H9 (cell line): ENCODE results near the gene H6PD. TPM values are rescaled to one million over a fixed set of nuclear protein-coding genes. Genes with fewer than 3 reads are reported as not detected.

Experiments
- DNase-seq: peaks from one replicate; pipeline ENCODE4 v3.0.0-alpha.2; 2017
- H2AFZ ChIP-seq: one replicate; pipeline ENCODE4 v1.6.1; 2013; ENCODE audit warnings: mild to moderate bottlenecking, low read length, control low read depth, moderate library complexity
- H2AK5ac ChIP-seq: 2 replicates; pipeline ENCODE4 v1.6.1; 2013; ENCODE audit warnings: low read length, control low read depth, mixed read lengths; ENCODE audit not compliant: insufficient read length
- H2BK120ac ChIP-seq: one replicate; pipeline ENCODE4 v1.6.1; 2013; ENCODE audit warnings: low read depth, mild to moderate bottlenecking, low read length, control low read depth, inconsistent platforms; ENCODE audit not compliant: poor library complexity, severe bottlenecking
- H2BK12ac ChIP-seq: 2 replicates; pipeline ENCODE4 v1.6.1; 2013; ENCODE audit warnings: low read length, control low read depth, mixed read lengths, low read depth; ENCODE audit not compliant: insufficient read length
- H2BK15ac ChIP-seq: 2 replicates; pipeline ENCODE4 v1.6.1; 2013; ENCODE audit warnings: low read depth, low read length, control low read depth
- H2BK20ac ChIP-seq: one replicate; pipeline ENCODE4 v1.6.1; 2013; ENCODE audit warnings: low read depth, mild to moderate bottlenecking, low read length, control low read depth, inconsistent platforms; ENCODE audit not compliant: poor library complexity, severe bottlenecking
- H2BK5ac ChIP-seq: 2 replicates; pipeline ENCODE4 v1.6.1; 2013; ENCODE audit warnings: low read length, control low read depth, mixed read lengths; ENCODE audit not compliant: insufficient read length
- H3K14ac ChIP-seq: 2 replicates; pipeline ENCODE4 v1.6.1; 2013; ENCODE audit warnings: low read length, control low read depth; ENCODE audit not compliant: insufficient read depth
- H3K18ac ChIP-seq: 2 replicates; pipeline ENCODE4 v1.6.1; 2013; ENCODE audit warnings: low read depth, mild to moderate bottlenecking, mixed read lengths, low read length, control low read depth; ENCODE audit not compliant: insufficient read length
- H3K23ac ChIP-seq: 2 replicates; pipeline ENCODE4 v1.6.1; 2013; ENCODE audit warnings: low read length, control low read depth, mixed read lengths, low read depth; ENCODE audit not compliant: insufficient read length
- H3K23me2 ChIP-seq: 2 replicates; pipeline ENCODE4 v1.6.1; 2013; ENCODE audit warnings: low read depth, mild to moderate bottlenecking, mixed read lengths, low read length, control low read depth; ENCODE audit not compliant: insufficient read length, poor library complexity, severe bottlenecking
- H3K27ac ChIP-seq: 2 replicates; pipeline ENCODE4 v1.5.1; 2013; ENCODE audit warnings: low read length, control low read depth, mixed read lengths, low read depth; ENCODE audit not compliant: insufficient read length
- H3K27me3 ChIP-seq: 2 replicates; pipeline ENCODE4 v1.6.1; 2013; ENCODE audit warnings: low read length, control low read depth, inconsistent platforms; ENCODE audit not compliant: insufficient read depth
- H3K4ac ChIP-seq: 2 replicates; pipeline ENCODE4 v1.6.1; 2013; ENCODE audit warnings: low read depth, mild to moderate bottlenecking, control low read depth, inconsistent platforms, low read length, moderate library complexity
- H3K4me1 ChIP-seq: 2 replicates; pipeline ENCODE4 v1.6.1; 2013; ENCODE audit warnings: low read length, control low read depth, inconsistent platforms; ENCODE audit not compliant: insufficient read depth
- H3K4me2 ChIP-seq: 2 replicates; pipeline ENCODE4 v1.6.1; 2013; ENCODE audit warnings: low read length, control low read depth, mixed read lengths; ENCODE audit not compliant: insufficient read length, insufficient read depth
- H3K56ac ChIP-seq: 2 replicates; pipeline ENCODE4 v1.6.1; 2013; ENCODE audit warnings: low read depth, mild to moderate bottlenecking, mixed read lengths, low read length, control low read depth; ENCODE audit not compliant: insufficient read length
- H3K79me1 ChIP-seq: 2 replicates; pipeline ENCODE4 v1.6.1; 2013; ENCODE audit warnings: low read depth, mild to moderate bottlenecking, moderate library complexity, low read length, control low read depth, inconsistent platforms; ENCODE audit not compliant: insufficient read depth, poor library complexity, severe bottlenecking
- H3K79me2 ChIP-seq: 2 replicates; pipeline ENCODE4 v1.6.1; 2013; ENCODE audit warnings: low read length, control low read depth, inconsistent platforms; ENCODE audit not compliant: insufficient read depth
- H3K9ac ChIP-seq: 2 replicates; pipeline ENCODE4 v1.6.1; 2013; ENCODE audit warnings: low read length, control low read depth, mixed read lengths; ENCODE audit not compliant: insufficient read length; ENCODE audit errors: extremely low read depth
- H3K9me3 ChIP-seq: one replicate; pipeline ENCODE4 v1.6.1; 2013; ENCODE audit warnings: low read depth, low read length, inconsistent platforms; ENCODE audit not compliant: control insufficient read depth
- H3T11ph ChIP-seq: one replicate; pipeline ENCODE4 v1.6.1; 2013; ENCODE audit warnings: mild to moderate bottlenecking, low read length, control low read depth, inconsistent platforms
- H4K20me1 ChIP-seq: one replicate; pipeline ENCODE4 v1.6.1; 2013; ENCODE audit not compliant: control insufficient read depth, insufficient read length, insufficient read depth
- H4K5ac ChIP-seq: 2 replicates; pipeline ENCODE4 v1.6.1; 2013; ENCODE audit warnings: low read depth, mild to moderate bottlenecking, mixed read lengths, low read length, control low read depth; ENCODE audit not compliant: insufficient read length
- H4K8ac ChIP-seq: replicated peaks from 2 replicates; pipeline ENCODE4 v1.6.1; 2013; ENCODE audit warnings: low read length, control low read depth, mixed read lengths, low read depth; ENCODE audit not compliant: insufficient read length
- H4K91ac ChIP-seq: 2 replicates; pipeline ENCODE4 v1.6.1; 2013; ENCODE audit warnings: low read depth, mild to moderate bottlenecking, moderate library complexity, mixed read lengths, low read length, control low read depth; ENCODE audit not compliant: insufficient read length
- H3K27ac Mint-ChIP-seq, 3 experiments: 2 replicates in 2 of 3; 3 replicates in 1 of 3; pipeline ENCODE4 v1.8.0; 2020 to 2021; ENCODE audit warnings: mixed read lengths in 3 of 3, mild to moderate bottlenecking in 1 of 3, moderate library complexity in 1 of 3
- H3K27me3 Mint-ChIP-seq: 2 replicates; pipeline ENCODE4 v1.8.0; 2021; ENCODE audit warnings: low read depth, mild to moderate bottlenecking, moderate library complexity, mixed read lengths
- H3K36me3 Mint-ChIP-seq, 3 experiments: 2 replicates in 2 of 3; 3 replicates in 1 of 3; pipeline ENCODE4 v1.8.0; 2020 to 2021; ENCODE audit warnings: low read depth in 3 of 3, mixed read lengths in 3 of 3; ENCODE audit not compliant: insufficient read depth in 1 of 3
- H3K4me1 Mint-ChIP-seq, 2 experiments: 2 replicates each; pipeline ENCODE4 v1.8.0; 2020; ENCODE audit warnings: mixed read lengths in 2 of 2
- H3K4me3 Mint-ChIP-seq, 2 experiments: 2 replicates in 1 of 2; 3 replicates in 1 of 2; pipeline ENCODE4 v1.8.0; 2020 to 2021; ENCODE audit warnings: mild to moderate bottlenecking in 2 of 2, mixed read lengths in 2 of 2, moderate library complexity in 1 of 2
- H3K9me3 Mint-ChIP-seq, 2 experiments: 2 replicates in 1 of 2; 3 replicates in 1 of 2; pipeline ENCODE4 v1.8.0; 2020; ENCODE audit warnings: mild to moderate bottlenecking in 2 of 2, mixed read lengths in 2 of 2, moderate library complexity in 1 of 2
- CTCF ChIP-seq: fragments of 200-600 bp; sonication (generic); conservative IDR thresholded peaks from 3 replicates; pipeline ENCODE4 v1.8.0; 2021; ENCODE audit warnings: antibody characterized with exemption, mild to moderate bottlenecking
- WGBS: extraction: QIAGEN DNeasy Blood & Tissue Kit; methylation state at CpG from one replicate; pipeline ENCODE4 v1.1.7; 2013; ENCODE audit warnings: missing lambda C conversion rate, low lambda C conversion rate, mixed read lengths; ENCODE audit not compliant: insufficient read length; ENCODE audit errors: extremely low coverage; 5-methylcytosine and 5-hydroxymethylcytosine counted together
- total RNA-seq: library from RNA; stranded (reverse); gene quantifications from 2 replicates; pipeline ENCODE4 v1.2.1, GENCODE V29; 2021

H6PD gene
- total RNA-seq, 1 experiment from 2014 or later: 7.9 TPM

GRCh38 chr1:9238550-9238949 lies 4.0 kb downstream of the H6PD start:
- no peaks in the 10 kb centered on the region for H3K27me3 ChIP-seq
- no peak overlapping the region for H3K56ac ChIP-seq
- H4K8ac ChIP-seq: no peak overlapping the region
- TF ChIP-seq CTCF: no peak
- no peak overlapping the region for H3K9ac ChIP-seq
- peaks cover 32 to 40% of the 10 kb centered on the region in 2 experiments for H3K4me1 Mint-ChIP-seq
- peaks cover 4% of the 10 kb centered on the region for H3K23me2 ChIP-seq
- H2AFZ ChIP-seq: no peak overlapping the region
- H2BK5ac ChIP-seq: no peak overlapping the region
- no peak overlapping the region for H2BK20ac ChIP-seq
- no peak overlapping the region for H3K4ac ChIP-seq
- H3K27ac ChIP-seq: no peak overlapping the region
- H2BK15ac ChIP-seq: no peak overlapping the region
- no peak overlapping the region for H3K4me2 ChIP-seq
- no peaks in the 10 kb centered on the region for H3K79me1 ChIP-seq
- peaks cover 12% of the 10 kb centered on the region for H3K4me1 ChIP-seq
- no peaks in the 10 kb centered on the region for H4K20me1 ChIP-seq
- H3K4me3 Mint-ChIP-seq: no peak overlapping the region
- H2BK12ac ChIP-seq: no peak overlapping the region
- H3K27me3 Mint-ChIP-seq: peaks cover 2% of the 10 kb centered on the region; the same call in 1 of the 2 replicates
- H3K9me3 ChIP-seq: no peaks in the 10 kb centered on the region
- H3K79me2 ChIP-seq: no peaks in the 10 kb centered on the region
- no CpG with 5 or more reads among the region's 4 CpGs for WGBS
- H4K5ac ChIP-seq: no peak overlapping the region
- H4K91ac ChIP-seq: no peak overlapping the region
- no peak overlapping the region for H3T11ph ChIP-seq
- H3K14ac ChIP-seq: no peak overlapping the region
- H3K18ac ChIP-seq: no peak overlapping the region
- no peak overlapping the region for H3K27ac Mint-ChIP-seq
- H3K23ac ChIP-seq: no peak overlapping the region
- H3K36me3 Mint-ChIP-seq: no peaks in the 10 kb centered on the region
- H2AK5ac ChIP-seq: no peak overlapping the region
- no peaks in the 10 kb centered on the region for H3K9me3 Mint-ChIP-seq
- DNase-seq: no peak
- H2BK120ac ChIP-seq: no peak overlapping the region
